Keratinocyte (primary cell): Measurements from ENCODE around the gene XRRA1. TPM values are rescaled to one million over a fixed set of nuclear protein-coding genes. Genes with fewer than 3 reads are reported as not detected.
A peak's percentile ranks its signal among the peaks of the same experiment; 100 is the strongest.

Experiments used
- DNase-seq: peaks from one replicate; pipeline ENCODE4 v3.0.0-alpha.2; 2011; ENCODE audit warnings: low read depth, missing footprints, low spot score
- FAIRE-seq: peaks from 2 replicates; lab custom pipeline; 2011; peaks lifted over from hg19 to GRCh38; lab: Jason Lieb, UNC
- H2AFZ ChIP-seq: 2 replicates; pipeline ENCODE4 v1.6.0; 2012; ENCODE audit warnings: low read length, control low read depth, inconsistent platforms; ENCODE audit not compliant: control insufficient read depth
- H3K27ac ChIP-seq: 2 replicates; pipeline ENCODE4 v1.5.1; 2011; ENCODE audit warnings: low read length; ENCODE audit not compliant: control insufficient read depth, insufficient read depth
- H3K27me3 ChIP-seq: 3 replicates; pipeline ENCODE4 v1.6.0; 2011; ENCODE audit warnings: low read length; ENCODE audit not compliant: control insufficient read depth, insufficient read depth; ENCODE audit errors: extremely low read depth
- H3K36me3 ChIP-seq, 2 experiments: 2 replicates in 1 of 2; 3 replicates in 1 of 2; pipeline ENCODE4 v1.5.1; 2011; ENCODE audit warnings: low read length in 2 of 2, mild to moderate bottlenecking in 1 of 2; ENCODE audit not compliant: control insufficient read depth in 2 of 2, insufficient read depth in 2 of 2; ENCODE audit errors: extremely low read depth in 1 of 2
- H3K4me1 ChIP-seq: 3 replicates; pipeline ENCODE4 v1.5.1; 2011; ENCODE audit warnings: low read length; ENCODE audit not compliant: control insufficient read depth, insufficient read depth; ENCODE audit errors: extremely low read depth
- H3K4me2 ChIP-seq: 3 replicates; pipeline ENCODE4 v1.6.0; 2011; ENCODE audit warnings: low read depth, low read length; ENCODE audit not compliant: control insufficient read depth, insufficient read depth; ENCODE audit errors: extremely low read depth
- H3K4me3 ChIP-seq, 3 experiments: fragments of 200-600 bp in 1 of 3; sonication (generic) in 1 of 3; 2 replicates in 2 of 3; 3 replicates in 1 of 3; pipeline ENCODE4 v1.5.1; 2011 to 2016; ENCODE audit warnings: low read length in 3 of 3, mild to moderate bottlenecking in 3 of 3, control low read depth in 2 of 3, inconsistent platforms in 1 of 3, low read depth in 1 of 3, mixed read lengths in 1 of 3, mixed run types in 1 of 3, moderate library complexity in 1 of 3; ENCODE audit not compliant: control insufficient read depth in 2 of 3, insufficient read depth in 2 of 3; ENCODE audit errors: extremely low read depth in 1 of 3
- H3K79me2 ChIP-seq: 2 replicates; pipeline ENCODE4 v1.6.0; 2012; ENCODE audit warnings: low read length; ENCODE audit not compliant: control insufficient read depth, insufficient read depth
- H3K9ac ChIP-seq: 3 replicates; pipeline ENCODE4 v1.6.0; 2011; ENCODE audit warnings: low read length; ENCODE audit not compliant: control insufficient read depth, insufficient read depth; ENCODE audit errors: extremely low read depth
- H3K9me1 ChIP-seq: 3 replicates; pipeline ENCODE4 v1.6.0; 2011; ENCODE audit warnings: low read length; ENCODE audit not compliant: control insufficient read depth, insufficient read depth; ENCODE audit errors: extremely low read depth
- H3K9me3 ChIP-seq: 2 replicates; pipeline ENCODE4 v1.5.1; 2012; ENCODE audit warnings: low read depth, low read length; ENCODE audit not compliant: control insufficient read depth
- H4K20me1 ChIP-seq: 3 replicates; pipeline ENCODE4 v1.6.0; 2011; ENCODE audit warnings: low read length; ENCODE audit not compliant: control insufficient read depth, insufficient read depth; ENCODE audit errors: extremely low read depth
- CTCF ChIP-seq, 3 experiments: IDR thresholded peaks in 1 of 3; conservative IDR thresholded peaks in 1 of 3; optimal IDR thresholded peaks in 1 of 3; 2 replicates in 2 of 3; 3 replicates in 1 of 3; pipeline versions ENCODE3 to v1.5.1; 2011; ENCODE audit warnings: low read length in 3 of 3, mild to moderate bottlenecking in 3 of 3, moderate library complexity in 2 of 3, control low read depth in 1 of 3, inconsistent platforms in 1 of 3; ENCODE audit not compliant: insufficient read depth in 2 of 3; ENCODE audit errors: extremely low read depth in 1 of 3
- EZH2 ChIP-seq: IDR thresholded peaks from one replicate; pipeline ENCODE4 v1.6.1; 2012; ENCODE audit warnings: inconsistent platforms, mild to moderate bottlenecking, low read length, moderate library complexity
- dilution Hi-C: fragments of 300-500 bp; cut with MboI; formaldehyde crosslinking; loops from one replicate; pipeline ENCODE4 v1.7.0; 2020; ENCODE audit warnings: low sequenced_read_pairs; ENCODE audit not compliant: extremely low pct_ligation_motif_present
- polyA plus RNA-seq, 5 experiments: library from polyadenylated mRNA; depleted of rRNA in 3 of 5; stranded (reverse) in 3 of 5; stranded (forward) in 1 of 5; unstranded in 1 of 5; fragments of >200 nt; gene quantifications; 1 replicate in 1 of 5; 2 replicates in 3 of 5; 3 replicates in 1 of 5; pipeline versions ENCODE4 v1.2.1 to v1.2.3, GENCODE V29; 2011 to 2012; ENCODE audit warnings: missing spikeins in 2 of 5, low read depth in 1 of 5, low replicate concordance in 1 of 5

Gene XRRA1
- polyA plus RNA-seq, 1 donor (not counting 4 experiments of a cell fraction or from before 2014, with no cell fraction given): 9.1 TPM

GRCh38 chr11:74971424-74971823 is 22.5 kb upstream of the XRRA1 start:
- H3K27ac ChIP-seq: peak overlapping the region; percentile 36
- H3K36me3 ChIP-seq: peaks cover 13 to 31% of the 10 kb centered on the region in 2 experiments
- peaks cover 18% of the 10 kb centered on the region for H3K4me1 ChIP-seq
- H4K20me1 ChIP-seq: no peaks in the 10 kb centered on the region
- FAIRE-seq: no peak
- no peak for DNase-seq
- H3K9ac ChIP-seq: no peak overlapping the region
- H3K4me2 ChIP-seq: no peak overlapping the region
- H3K9me1 ChIP-seq: no peaks in the 10 kb centered on the region
- H3K4me3 ChIP-seq: no peak overlapping the region
- H3K27me3 ChIP-seq: no peaks in the 10 kb centered on the region
- TF ChIP-seq EZH2 (no peak), CTCF (optimal IDR thresholded peaks at IDR 0.05 in 1 of 3, IDR thresholded peaks at IDR 0.05 in 1 of 3, conservative IDR thresholded peaks at IDR 0.05 in 1 of 3; ENCODE audit: extremely low read depth in 1 of 3, insufficient read depth in 2 of 3, low read length in 3 of 3) (no peak)
- dilution Hi-C loops: no loop called here
- peaks cover 32% of the 10 kb centered on the region for H3K79me2 ChIP-seq
- no peaks in the 10 kb centered on the region for H3K9me3 ChIP-seq
- H2AFZ ChIP-seq: no peak overlapping the region

DNA sequence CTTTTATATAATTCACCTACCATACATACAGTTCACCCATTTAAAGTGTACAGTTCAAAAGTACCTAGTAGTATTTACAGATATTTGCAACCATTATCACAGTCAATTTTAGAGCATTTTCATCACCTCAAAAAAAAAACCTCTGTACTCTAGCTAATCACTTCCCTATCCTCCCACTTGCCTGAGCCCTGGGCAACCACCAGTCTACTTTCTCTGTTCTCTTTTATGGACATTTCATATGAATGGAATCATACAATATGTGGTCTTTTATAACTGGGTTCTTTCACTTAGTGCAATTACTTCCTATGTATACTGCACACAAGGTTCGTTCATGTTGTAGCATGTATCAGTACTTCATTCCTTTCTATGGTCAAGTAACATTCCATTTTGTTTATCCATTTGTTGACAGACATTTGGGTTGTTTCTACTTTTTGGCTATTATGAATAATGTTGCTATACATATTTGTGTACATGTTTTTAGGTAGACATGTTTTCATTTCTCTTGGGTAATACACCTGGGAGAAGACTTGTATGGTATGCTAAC is 22.0 kb upstream of the XRRA1 start:
- no peaks in the 10 kb centered on the region for H3K9me1 ChIP-seq
- no peaks in the 10 kb centered on the region for H3K27me3 ChIP-seq
- dilution Hi-C loops: no loop called here
- no peaks in the 10 kb centered on the region for H4K20me1 ChIP-seq
- H3K9me3 ChIP-seq: no peaks in the 10 kb centered on the region
- H3K4me1 ChIP-seq: peaks cover 18% of the 10 kb centered on the region
- peaks cover 14 to 34% of the 10 kb centered on the region in 2 experiments for H3K36me3 ChIP-seq
- peak overlapping the region; percentile 36 for H3K27ac ChIP-seq
- peak overlapping the region in 1 of 3 experiments; percentile 10 for H3K4me3 ChIP-seq
- DNase-seq (no peak), FAIRE-seq (no peak)
- no peak overlapping the region for H2AFZ ChIP-seq
- H3K9ac ChIP-seq: no peak overlapping the region
- peaks cover 35% of the 10 kb centered on the region for H3K79me2 ChIP-seq
- no peak for TF ChIP-seq EZH2
- TF ChIP-seq CTCF (optimal IDR thresholded peaks at IDR 0.05 in 1 of 3, IDR thresholded peaks at IDR 0.05 in 1 of 3, conservative IDR thresholded peaks at IDR 0.05 in 1 of 3; ENCODE audit: extremely low read depth in 1 of 3, insufficient read depth in 2 of 3, low read length in 3 of 3): no peak
- H3K4me2 ChIP-seq: no peak overlapping the region
